PC-3 (cell line): ENCODE results near the gene FEV. TPM values are rescaled to one million over a fixed set of nuclear protein-coding genes. Genes with fewer than 3 reads are reported as not detected.
A peak's percentile ranks its signal among the peaks of the same experiment; 100 is the strongest.

Experiments used
- microRNA-seq: library from miRNA; unstranded; fragments of <30 nt; microRNA quantifications from one replicate; pipeline ENCODE4 v1.1.0, GENCODE V29; 2020; ENCODE audit not compliant: unreplicated experiment
- total RNA-seq: library from RNA; depleted of rRNA; stranded (reverse); fragments of >200 nt; gene quantifications from 2 replicates; pipeline ENCODE4 v1.2.3, GENCODE V29; 2014; rRNA removed

The FEV gene
- total RNA-seq, 1 experiment from 2014 or later, result 0.07 TPM

Small RNA genes lying within 50 kb of the gene (microRNA-seq; reads per million reads assigned to microRNA genes)
- 4,846 reads per million, percentile 93 among the genes with 10 or more reads in this experiment for gene MIR375

Other genes starting within 250 kb of the FEV start
- gene CYP27A1, start 203.0 kb downstream of the FEV start, total RNA-seq, result 5.8 and 6.0 TPM in 2 replicates
- not detected in 2 replicates for gene PRKAG3, start 153.4 kb downstream of the FEV start, total RNA-seq
- not detected in 2 replicates for gene WNT6, start 125.4 kb downstream of the FEV start, total RNA-seq
- gene WNT10A, start 104.3 kb downstream of the FEV start, total RNA-seq, result 0.40 and 3.3 TPM in 2 replicates
- 0.11 and 0.35 TPM in 2 replicates for gene CDK5R2, start 25.5 kb downstream of the FEV start, total RNA-seq
- 6.4 and 13.5 TPM in 2 replicates for gene CRYBA2, start 8.2 kb upstream of the FEV start, total RNA-seq
- gene CFAP65, start 56.3 kb upstream of the FEV start, total RNA-seq, result 0.17 and 0.18 TPM in 2 replicates
- 0.07 TPM in 1 of 2 replicates, not detected in the other for gene IHH, start 75.7 kb upstream of the FEV start, total RNA-seq
- gene NHEJ1, start 175.6 kb upstream of the FEV start, total RNA-seq, result 16.7 and 18.5 TPM in 2 replicates
- 1.4 and 1.7 TPM in 2 replicates for gene SLC23A3, start 184.8 kb upstream of the FEV start, total RNA-seq
- gene CNPPD1, start 191.7 kb upstream of the FEV start, total RNA-seq, result 38.2 and 44.0 TPM in 2 replicates
- 61.0 and 87.2 TPM in 2 replicates for gene RETREG2, start 193.1 kb upstream of the FEV start, total RNA-seq
- gene ZFAND2B, start 221.6 kb upstream of the FEV start, total RNA-seq, result 47.5 and 49.5 TPM in 2 replicates
- 21.1 and 23.9 TPM in 2 replicates for gene ABCB6, start 233.8 kb upstream of the FEV start, total RNA-seq
- 59.6 and 77.2 TPM in 2 replicates for gene ATG9A, start 244.5 kb upstream of the FEV start, total RNA-seq
- gene ANKZF1, start 244.6 kb upstream of the FEV start, total RNA-seq, result 67.9 and 78.5 TPM in 2 replicates